Superior temporal gyrus (tissue), 1 donor: ENCODE data around the gene KIF16B.
"Not testable (repeated sequence)": the region's sequence is repeated elsewhere in the genome, so short reads cannot be mapped to it uniquely, and the experiment has no call there.

Experiments
- DNase-seq: peaks from one replicate; pipeline ENCODE4 v3.0.0-alpha.2; 2016; ENCODE audit errors: extremely low spot score

KIF16B gene

DNA sequence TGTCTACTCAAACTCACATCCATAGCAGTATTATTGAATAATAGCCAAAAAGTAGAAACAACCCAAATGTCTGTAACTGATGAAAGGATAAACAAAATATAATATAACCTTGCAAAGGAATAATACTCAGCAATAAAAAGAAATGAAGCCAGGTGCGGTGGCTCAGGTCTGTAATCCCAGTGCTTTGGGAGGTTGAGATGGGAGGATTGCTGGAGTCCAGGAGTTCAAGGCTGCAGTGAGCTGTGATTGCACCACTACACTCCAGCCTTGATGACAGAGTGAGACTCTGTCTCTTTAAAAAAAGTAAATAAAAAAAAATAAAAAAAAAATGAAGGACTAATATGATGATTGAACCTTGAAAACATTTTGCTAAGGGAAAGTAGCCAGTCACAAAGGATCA lies 22.1 kb upstream of the KIF16B start:
- DNase-seq, result no peak

DNA sequence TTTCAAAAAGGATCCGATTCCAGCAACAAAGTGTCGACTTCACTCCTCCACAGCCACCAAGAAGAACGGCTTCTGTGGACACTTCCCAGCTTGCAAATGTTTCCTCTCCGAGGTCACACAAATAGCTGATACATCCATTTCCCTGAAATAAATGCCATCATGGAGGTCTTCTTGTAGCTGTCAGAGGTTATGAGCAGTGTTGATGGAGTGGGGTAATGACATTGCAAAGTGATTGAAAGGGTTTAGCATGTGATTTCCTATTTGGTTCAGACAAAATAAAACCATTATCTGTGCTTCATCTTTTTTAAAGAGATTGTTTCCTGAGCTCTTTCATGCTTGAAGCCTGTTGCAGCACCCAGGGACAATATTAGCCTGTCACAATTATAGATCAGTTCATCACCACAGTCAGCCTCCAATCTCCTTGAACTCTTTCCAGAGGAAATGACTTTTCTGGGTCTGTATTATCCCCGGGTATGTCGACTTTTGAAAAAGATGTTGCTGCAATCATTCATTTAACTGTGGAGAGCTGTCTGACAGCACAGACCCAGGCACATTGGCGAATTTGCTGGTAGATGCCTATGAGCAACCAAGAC lies 16.9 kb upstream of the KIF16B start:
- DNase-seq, result no peak

DNA sequence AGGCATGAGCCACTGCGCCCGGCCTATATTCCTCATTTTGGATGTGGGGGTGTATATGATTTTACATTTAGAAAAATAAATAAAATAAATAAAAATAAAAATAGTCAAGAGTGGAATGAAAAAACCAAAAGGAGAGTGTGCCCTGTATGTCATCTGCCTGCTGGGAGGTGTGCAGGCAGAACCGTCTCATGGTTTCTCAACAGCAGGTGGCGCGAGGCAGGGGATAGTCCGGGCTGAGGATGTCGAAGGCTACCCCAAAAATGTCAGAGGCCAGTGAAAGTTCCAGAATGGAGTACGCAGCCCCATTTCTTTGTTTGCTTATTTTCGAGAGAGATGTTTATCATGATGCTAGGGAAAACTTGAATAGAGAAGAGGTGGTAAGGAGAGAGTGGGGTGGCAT lies 16.4 kb upstream of the KIF16B start:
- DNase-seq, result no peak

DNA sequence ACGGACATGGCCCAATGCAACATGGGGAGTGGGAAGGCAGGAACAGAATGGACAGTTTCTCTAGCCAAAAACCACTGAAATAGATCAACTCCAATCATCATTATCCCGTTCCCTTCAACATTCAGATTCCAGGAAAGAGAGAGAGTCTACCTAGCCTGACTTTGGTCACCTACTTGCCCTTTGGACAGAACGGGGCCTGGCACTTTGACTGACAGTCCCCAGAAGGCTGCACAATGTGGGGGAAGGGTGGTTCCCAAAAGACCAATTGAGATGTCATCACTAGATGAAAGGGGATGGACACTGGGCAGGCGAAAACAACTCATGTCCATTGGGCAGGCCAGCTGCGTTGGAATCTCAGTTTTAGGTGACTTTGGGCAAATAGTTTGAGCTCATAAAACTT lies 15.0 kb upstream of the KIF16B start:
- DNase-seq, result no peak

DNA sequence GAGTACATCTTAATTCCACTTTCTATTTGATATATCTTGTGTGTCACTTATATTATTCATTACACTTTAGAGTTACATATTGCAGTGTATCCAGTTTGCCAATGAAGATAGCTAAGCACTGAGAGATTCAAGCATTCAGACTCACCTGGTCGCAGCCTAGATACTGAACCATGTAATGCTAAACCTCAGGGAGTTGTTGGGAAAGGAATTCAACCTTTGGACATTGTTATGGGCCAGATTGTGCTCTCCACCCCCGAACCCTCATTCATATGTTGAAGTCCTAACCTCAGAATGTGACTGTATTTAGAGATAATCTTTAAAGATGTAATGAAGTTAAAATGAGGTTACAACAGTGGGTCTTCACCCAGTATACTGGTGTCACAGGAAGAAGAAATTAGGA lies 13.8 kb upstream of the KIF16B start:
- no peak for DNase-seq

DNA sequence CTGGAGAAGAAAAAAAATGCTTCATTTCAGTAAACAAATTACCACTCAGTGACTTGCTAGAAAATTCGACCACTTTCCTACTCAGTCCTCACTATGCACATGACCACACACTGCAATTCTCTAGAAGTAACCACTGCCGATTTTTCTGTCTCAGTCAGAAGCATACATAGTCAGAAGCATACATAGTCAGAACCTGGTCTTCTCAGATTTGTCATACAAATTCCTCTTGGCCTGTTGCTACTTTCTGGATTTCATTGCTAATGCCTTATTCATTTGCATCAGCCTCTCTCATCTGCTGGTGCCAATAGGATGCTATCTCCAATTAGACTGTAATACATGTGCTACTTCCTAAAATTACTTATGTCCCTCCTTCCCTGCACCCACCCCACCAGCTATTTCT lies 10.2 kb upstream of the KIF16B start:
- DNase-seq, result no peak

DNA sequence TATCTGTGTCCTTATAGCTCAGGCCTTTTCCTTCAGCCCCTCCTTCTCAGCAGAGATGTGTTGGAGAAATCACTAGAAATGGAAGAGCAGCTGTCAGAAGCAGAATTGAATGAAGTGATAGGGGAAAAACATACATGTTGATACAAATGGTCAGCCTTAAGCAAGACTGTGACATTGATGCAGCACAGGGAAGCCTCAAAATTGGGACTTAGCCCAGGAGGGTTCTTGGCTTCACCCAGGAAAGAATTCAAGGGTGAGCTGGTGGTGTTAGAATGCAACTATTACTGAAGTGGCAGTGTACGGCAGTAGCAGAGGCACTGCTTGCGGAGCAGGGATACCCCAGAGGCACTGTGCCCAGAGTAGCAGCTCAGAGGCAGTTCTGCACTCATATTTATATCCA lies 8.0 kb upstream of the KIF16B start:
- no peak for DNase-seq

DNA sequence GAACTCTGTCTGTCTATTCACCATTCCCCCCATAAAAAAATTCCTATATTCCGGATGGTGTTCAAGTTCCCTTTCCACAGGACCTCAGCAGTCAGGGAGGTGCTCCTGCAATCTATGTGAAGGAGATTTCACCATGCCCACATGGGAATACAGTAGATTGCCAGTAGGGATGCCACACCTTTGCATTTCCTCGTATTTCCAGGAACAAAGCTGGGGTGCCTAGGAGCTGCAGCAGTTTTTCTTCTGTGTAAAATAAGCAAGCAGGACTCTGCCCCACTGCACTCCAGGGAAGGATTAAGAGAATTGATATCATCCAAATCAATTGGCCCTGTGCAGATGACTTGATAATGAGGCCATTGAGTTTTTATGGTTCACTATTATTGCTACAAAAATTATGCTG lies 7.4 kb upstream of the KIF16B start:
- DNase-seq, result no peak

DNA sequence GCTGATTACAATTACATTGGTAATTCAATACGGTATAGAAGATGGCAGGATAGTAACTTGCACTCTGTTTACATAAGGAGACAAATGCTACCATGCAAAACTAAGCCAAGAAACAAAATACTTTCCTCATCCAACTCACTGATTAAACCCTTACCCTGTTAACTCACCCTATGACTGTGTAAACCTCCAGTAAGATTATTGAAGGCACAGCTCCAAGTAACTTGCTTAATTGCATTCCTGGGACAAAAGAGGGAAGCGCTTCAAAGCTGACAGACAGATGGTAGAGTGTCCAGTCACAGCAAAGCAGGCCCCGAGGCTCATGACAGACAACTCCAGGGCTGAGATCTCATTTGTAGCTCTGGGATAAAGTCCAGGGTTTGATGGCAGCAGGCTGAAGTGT lies 6.9 kb upstream of the KIF16B start:
- no peak for DNase-seq

DNA sequence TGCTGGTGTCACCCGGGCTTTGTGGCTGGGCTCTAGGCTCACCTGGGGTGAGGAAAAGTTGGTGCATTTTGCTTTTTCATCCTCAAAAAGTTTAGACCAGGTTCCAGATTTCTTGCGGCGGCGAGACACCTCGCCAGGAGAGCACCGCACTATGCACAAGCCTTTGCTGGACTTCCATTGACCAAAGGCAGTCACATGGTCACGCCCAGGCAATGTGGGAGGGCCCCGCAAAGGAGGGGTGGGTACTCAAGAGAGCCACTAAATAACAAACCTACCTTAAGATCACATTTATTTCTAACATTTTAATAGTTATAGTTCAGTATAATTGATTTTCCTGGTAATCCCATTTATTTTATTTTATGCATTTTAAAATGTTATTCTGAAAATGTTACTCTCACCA lies 3.0 kb upstream of the KIF16B start:
- no peak for DNase-seq

DNA sequence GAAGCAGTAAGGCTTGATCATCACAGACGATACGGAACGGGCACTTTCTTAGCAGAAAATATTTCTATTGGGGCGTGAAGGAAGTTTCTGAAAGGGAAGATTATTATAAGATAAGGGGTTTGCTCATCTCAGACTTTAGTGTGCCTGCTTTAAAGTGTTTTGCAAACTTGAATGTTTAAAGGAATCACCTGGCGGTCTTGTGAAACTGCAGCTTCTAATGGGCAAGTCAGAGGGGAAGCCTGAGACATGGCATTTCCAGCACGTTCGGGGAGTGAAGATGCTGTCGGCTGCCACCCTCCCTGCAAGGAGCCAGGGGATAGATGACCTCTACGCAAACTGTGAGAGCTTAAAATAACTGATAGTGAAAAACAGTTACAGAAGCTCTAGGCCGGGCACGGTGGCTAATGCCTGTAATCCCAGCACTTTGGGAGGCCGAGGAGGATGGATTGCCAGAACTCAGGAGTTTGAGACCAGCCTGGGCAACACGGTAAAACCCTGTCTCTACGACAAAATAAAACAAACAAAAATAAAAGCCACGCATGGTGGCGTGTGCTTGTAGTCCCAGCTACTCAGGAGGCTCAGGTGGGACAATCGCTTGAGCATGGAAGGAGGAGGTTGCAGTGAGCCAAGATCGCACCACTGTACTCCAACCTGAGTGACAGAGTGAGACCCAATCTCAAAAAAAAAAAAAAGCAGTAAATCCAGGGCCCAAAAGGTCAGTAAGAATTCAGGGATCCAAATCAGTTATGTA lies 2.3 kb upstream of the KIF16B start:
- no peak for DNase-seq

DNA sequence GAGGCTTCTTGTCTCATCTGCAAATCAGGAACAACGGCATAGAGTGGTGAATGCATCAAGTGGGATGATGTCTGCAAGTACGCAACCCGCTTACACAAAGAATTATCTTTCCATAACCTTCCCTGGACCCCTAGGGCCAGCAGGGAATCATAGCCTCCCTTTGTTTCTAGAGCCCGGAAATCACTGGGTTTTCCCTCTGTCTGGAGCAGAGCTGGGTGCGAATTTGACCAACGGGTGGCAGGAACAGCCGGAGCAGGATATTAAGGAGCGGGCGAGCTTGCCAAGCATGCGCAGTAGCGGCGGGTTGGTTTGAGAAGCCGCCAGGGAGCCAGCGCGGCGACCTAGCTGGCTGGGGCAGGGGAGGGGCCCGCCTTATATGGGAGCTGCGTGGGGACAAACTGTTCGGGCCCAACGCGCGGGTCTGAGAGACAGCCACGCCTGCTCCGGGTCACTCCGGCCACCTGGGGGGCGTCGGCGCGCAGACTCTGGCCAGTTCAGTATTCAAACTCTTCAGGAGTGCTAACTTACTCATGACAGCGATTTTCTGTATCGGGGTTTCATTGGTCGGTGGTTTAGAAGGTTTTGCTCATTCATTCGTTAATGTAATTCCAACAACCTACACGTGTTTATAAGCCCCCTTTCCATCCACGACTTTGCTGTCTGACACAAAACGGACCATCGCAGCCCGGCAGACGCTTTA lies 1.6 kb upstream of the KIF16B start:
- DNase-seq, result peak; percentile 88

DNA sequence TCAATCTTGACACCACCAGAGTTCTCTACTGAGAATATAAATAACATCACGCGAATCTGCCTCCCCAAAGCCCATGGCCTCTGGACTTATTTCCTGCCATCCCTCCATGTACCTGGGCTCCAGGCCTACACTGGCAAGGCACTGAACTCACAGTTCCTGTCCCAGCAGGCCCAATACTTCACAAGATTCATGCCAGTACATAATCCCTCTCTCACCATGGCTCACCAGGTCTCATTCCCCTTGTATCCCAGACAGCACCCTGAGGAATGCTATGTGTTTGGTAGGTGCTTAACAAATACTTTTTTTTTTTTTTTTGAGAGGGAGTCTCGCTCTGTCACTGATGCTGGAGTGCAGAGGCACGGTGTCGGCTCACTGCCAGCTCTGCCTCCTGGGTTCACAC lies 1.9 kb downstream of the KIF16B start:
- no peak for DNase-seq

DNA sequence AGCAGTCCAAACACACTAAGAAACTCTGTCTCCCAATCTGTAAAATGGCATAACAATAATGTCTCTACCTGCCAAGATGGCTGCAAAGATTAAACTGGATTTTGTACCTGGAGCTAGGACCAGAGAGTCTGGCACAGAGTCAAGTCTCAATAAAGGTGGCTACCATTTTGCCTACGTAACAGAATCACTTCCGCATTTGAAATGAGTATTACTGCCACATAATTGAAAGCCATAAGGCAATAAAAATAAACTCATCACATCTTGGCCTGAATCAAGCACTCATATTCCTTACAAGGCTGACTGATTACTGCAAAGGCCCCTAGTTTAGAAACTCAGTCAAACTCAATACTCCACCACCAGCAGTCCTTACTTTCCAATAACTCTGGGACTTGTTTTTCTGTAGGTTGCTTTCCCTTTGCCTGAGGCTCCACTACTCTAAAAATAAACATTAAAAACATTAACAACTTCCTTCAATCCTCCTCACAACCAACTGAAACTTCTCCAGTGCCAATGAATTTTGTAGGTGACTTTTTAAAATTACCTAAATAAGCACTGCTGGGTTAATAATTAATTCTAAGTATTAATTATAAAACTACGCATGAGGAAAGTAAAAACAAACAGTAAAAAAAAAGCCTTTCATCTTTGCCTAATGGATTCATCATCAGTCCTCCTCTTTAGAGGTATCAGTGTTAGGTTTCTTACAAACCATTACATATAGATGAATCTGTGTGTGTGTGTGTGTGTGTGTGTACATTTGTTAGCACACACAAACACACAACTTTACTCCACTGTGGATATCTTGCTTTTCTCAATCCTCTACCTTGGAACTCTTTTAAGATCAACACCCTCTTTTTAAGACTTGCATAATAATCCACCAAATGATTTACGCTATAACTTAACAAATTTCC lies 3.7 kb downstream of the KIF16B start:
- DNase-seq, result no peak

DNA sequence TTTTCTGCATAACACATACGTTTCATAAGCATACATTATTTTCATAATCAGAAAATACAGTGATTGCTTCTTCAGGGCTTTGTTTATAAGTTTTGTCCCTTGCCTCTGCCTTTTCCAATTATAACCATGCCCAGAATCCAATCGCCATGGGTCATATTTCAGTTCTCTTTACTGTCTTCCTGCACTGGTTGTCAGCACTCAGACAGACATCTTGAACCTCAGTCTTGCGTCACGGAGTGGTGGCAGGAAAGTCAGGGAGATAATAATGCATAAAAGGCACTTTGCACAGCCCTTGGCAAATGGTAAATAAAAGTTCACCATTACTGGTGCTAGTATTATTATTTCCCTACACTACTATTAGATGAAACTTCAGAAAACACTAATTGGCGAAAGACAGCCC lies 7.2 kb downstream of the KIF16B start:
- no peak for DNase-seq

DNA sequence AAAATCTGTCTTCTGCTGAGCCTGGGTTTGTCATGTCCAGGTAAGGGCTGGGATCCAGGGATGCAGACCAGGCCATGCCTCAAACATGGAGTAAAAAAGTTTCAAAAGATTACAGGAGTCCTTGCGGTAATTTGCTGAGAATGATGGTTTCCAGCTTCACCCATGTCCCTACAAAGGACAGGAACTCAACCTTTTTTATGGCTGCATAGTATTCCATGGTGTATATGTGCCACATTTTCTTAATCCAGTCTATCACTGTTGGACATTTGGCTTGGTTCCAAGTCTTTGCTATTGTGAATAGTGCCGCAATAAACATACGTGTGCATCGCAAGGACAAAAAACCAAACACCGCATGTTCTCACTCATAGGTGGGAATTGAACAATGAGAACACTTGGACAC lies 9.2 kb downstream of the KIF16B start:
- not testable (repeated sequence) for DNase-seq

DNA sequence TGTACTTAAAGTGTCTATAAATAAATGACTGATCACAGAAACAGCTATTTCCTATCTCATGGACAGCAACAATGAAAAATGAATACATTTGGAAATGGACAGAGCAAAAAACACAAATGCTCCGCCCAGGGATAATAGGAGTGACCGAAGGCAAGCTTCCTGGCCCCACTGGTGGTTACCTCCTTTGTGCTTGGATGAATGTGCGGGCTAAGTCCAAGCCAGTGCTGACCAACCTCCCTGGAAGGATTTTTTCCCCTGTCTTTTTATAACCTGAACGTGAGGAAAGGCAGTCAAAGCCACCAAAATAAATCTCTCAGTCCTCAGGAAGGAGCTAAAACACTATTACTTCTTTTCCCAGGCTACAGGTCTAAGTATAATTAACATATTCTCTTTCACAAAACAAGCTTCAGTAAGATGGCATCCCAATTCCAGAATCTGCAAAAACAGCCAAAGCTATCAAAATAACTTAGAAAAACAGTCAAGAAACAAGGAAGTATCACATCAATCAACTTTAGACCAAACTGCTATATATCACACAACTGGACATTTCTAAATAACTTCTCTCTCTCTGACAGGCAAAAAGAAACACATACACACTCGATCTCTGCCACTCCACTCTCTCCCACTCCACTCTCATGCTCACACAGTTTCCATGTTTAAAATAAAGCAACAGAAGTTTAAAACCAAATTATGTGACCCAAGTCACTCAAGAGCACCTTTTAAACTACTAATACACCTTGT lies 10.0 kb downstream of the KIF16B start:
- no peak for DNase-seq

DNA sequence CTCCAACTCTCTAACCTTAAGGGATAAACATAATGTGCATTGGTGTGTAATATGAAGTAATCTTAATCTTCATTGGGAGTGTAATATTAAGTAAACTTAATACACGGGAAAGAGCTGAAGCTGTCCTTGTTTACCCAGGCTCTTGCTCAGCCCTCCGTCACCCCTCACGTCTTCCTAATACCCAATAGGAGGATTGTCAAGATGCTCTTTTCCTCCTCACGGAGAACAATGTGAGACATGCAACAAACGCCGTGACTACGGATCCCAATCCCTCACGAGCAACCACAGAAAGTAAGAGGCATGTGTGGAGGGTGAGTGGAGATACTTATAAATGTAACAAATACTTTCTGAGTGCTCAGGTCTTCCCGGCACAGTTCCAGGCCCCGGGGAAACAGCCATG lies 11.0 kb downstream of the KIF16B start:
- no peak for DNase-seq

DNA sequence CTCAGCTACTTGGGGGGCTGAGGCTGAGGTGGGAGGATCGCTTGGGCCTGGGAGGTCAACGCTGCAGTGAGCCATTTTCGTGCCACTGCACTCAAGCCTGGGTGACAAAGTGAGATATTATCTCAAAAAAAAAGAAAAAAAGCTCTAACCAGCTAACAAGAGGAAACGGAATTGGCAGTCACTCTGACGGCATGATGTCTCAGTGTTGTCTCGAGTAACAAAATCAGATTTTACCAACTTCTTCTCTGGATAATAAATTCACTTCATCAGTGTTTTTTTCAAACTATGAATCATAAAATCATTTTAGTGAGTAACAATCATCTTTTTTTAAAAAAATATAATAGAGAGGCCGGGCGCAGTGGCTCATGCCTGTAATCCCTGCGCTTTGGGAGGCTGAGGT lies 12.6 kb downstream of the KIF16B start:
- no peak for DNase-seq

DNA sequence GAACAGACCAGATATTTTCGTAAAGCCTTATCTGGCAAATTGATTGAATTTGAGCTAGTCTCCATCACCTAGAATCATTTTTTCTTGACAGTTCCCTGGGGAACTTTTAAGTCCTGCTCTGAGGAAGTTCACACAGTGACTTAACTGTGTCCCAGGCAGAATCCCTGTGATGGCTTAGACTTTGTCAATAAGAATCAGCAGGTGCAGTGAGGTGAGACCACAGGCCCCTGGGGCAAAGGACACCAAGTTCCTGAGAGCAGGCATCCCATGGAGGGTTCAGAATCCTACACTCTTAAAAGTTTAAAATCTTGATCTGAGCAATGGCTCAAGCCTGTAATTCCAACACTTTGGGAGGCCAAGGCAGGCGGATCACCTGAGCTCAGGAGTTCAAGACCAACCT lies 13.0 kb downstream of the KIF16B start:
- no peak for DNase-seq

DNA sequence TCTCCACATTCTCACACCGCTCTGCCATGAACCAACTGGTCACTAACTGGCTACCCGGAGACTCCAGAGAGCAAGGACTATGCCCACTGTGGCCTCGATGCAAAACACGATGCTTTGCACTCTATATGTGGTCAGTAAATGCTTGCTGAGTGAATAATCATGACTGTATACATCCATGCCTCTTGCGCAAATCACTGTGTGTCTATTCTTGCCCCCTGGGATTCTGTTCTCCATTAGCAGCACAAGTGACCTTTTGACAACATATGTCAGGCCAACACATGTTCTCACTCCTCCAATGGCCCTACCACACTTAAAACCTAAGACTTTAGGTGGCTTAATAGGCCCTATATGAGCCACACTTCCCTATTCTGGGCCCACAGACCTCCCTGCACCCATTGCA lies 16.9 kb downstream of the KIF16B start:
- DNase-seq, result no peak

DNA sequence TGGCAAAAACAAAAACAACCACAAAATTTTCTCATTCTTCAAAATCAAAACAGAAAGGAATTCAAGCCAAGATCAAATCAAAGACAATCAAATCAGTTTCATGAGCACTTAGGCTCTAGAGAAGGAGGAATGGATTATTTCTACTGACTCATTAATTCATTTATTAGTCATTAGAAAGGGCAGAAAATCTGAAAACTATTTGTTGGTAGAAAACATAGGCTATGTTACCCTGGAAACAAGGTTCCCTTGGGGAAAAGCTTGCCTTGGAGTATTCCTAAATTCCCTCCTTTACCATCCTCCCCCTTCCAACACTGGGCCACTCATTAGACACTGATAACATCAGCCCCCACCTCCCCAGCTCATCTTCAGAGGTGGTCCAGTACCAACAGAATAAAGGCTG lies 17.5 kb downstream of the KIF16B start:
- no peak for DNase-seq
